Lower leg skin (tissue), 3 donors: ENCODE measurements around the gene ZDHHC14.

Experiments used
- POLR2A ChIP-seq, 2 donors: fragments of 450-650 bp; IDR thresholded peaks; one replicate each; pipeline ENCODE4 v1.6.1; 2016 to 2017; ENCODE audit warnings: antibody characterized with exemption in 2 of 2, mild to moderate bottlenecking in 1 of 2, moderate library complexity in 1 of 2
- TF ChIP-seq, protein P1 (sequence below), 3 donors: fragments of 450-650 bp; IDR thresholded peaks; one replicate each; pipeline ENCODE4 v1.5.1; 2016; ENCODE audit warnings: antibody characterized with exemption in 3 of 3, mild to moderate bottlenecking in 3 of 3, moderate library complexity in 2 of 3

DNA sequence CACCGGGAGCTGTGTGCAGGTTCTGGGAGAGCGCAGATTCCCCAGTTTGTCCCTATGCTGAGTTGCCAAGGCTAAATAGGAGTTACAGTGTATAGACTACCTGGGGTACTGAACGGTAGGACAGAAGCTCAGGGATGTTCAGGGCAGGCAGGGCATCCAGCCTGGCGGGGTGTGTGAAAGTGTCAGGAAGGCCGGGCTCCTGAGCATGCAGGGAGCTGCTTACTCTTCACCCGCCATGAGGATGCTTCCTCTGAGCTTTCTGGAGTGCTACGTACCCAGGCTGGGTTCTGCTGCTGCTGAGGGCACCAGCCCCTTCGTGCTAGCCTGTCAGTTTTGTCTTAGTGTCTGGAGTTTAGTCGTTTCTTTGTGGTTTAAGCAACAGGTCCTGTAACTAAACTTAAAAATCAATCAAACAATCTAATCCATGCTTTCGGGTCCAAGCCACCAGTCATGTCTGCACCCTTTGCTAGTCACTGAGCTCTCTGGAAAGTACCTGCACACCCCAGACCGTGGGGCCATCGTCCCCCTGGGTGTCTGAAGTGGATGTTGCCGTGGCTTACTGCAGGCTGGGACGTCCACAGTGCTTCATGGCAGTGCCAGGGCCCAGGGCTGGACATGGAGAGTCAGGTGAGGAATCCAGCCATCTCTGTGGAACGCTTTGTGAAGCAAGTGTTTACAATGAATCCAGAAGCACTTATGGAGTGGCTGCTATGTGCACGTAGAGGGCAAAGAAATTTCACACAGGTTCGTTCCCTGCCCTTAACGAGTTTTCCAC lies 221.7 kb downstream of the ZDHHC14 start:
- TF ChIP-seq, protein P1, sequence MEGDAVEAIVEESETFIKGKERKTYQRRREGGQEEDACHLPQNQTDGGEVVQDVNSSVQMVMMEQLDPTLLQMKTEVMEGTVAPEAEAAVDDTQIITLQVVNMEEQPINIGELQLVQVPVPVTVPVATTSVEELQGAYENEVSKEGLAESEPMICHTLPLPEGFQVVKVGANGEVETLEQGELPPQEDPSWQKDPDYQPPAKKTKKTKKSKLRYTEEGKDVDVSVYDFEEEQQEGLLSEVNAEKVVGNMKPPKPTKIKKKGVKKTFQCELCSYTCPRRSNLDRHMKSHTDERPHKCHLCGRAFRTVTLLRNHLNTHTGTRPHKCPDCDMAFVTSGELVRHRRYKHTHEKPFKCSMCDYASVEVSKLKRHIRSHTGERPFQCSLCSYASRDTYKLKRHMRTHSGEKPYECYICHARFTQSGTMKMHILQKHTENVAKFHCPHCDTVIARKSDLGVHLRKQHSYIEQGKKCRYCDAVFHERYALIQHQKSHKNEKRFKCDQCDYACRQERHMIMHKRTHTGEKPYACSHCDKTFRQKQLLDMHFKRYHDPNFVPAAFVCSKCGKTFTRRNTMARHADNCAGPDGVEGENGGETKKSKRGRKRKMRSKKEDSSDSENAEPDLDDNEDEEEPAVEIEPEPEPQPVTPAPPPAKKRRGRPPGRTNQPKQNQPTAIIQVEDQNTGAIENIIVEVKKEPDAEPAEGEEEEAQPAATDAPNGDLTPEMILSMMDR (IDR thresholded peaks at IDR 0.05), result no peak
- TF ChIP-seq POLR2A (IDR thresholded peaks at IDR 0.05), result no peak
